H9 (cell line): ENCODE measurements around the gene ATP8A2. TPM values are rescaled to one million over a fixed set of nuclear protein-coding genes. Genes with fewer than 3 reads are reported as not detected.

Experiments used
- DNase-seq: peaks from one replicate; pipeline ENCODE4 v3.0.0-alpha.2; 2017
- H2AFZ ChIP-seq: one replicate; pipeline ENCODE4 v1.6.1; 2013; ENCODE audit warnings: mild to moderate bottlenecking, low read length, control low read depth, moderate library complexity
- H2AK5ac ChIP-seq: 2 replicates; pipeline ENCODE4 v1.6.1; 2013; ENCODE audit warnings: low read length, control low read depth, mixed read lengths; ENCODE audit not compliant: insufficient read length
- H2BK120ac ChIP-seq: one replicate; pipeline ENCODE4 v1.6.1; 2013; ENCODE audit warnings: low read depth, mild to moderate bottlenecking, low read length, control low read depth, inconsistent platforms; ENCODE audit not compliant: poor library complexity, severe bottlenecking
- H2BK12ac ChIP-seq: 2 replicates; pipeline ENCODE4 v1.6.1; 2013; ENCODE audit warnings: low read length, control low read depth, mixed read lengths, low read depth; ENCODE audit not compliant: insufficient read length
- H2BK15ac ChIP-seq: 2 replicates; pipeline ENCODE4 v1.6.1; 2013; ENCODE audit warnings: low read depth, low read length, control low read depth
- H2BK20ac ChIP-seq: one replicate; pipeline ENCODE4 v1.6.1; 2013; ENCODE audit warnings: low read depth, mild to moderate bottlenecking, low read length, control low read depth, inconsistent platforms; ENCODE audit not compliant: poor library complexity, severe bottlenecking
- H2BK5ac ChIP-seq: 2 replicates; pipeline ENCODE4 v1.6.1; 2013; ENCODE audit warnings: low read length, control low read depth, mixed read lengths; ENCODE audit not compliant: insufficient read length
- H3K14ac ChIP-seq: 2 replicates; pipeline ENCODE4 v1.6.1; 2013; ENCODE audit warnings: low read length, control low read depth; ENCODE audit not compliant: insufficient read depth
- H3K18ac ChIP-seq: 2 replicates; pipeline ENCODE4 v1.6.1; 2013; ENCODE audit warnings: low read depth, mild to moderate bottlenecking, mixed read lengths, low read length, control low read depth; ENCODE audit not compliant: insufficient read length
- H3K23ac ChIP-seq: 2 replicates; pipeline ENCODE4 v1.6.1; 2013; ENCODE audit warnings: low read length, control low read depth, mixed read lengths, low read depth; ENCODE audit not compliant: insufficient read length
- H3K23me2 ChIP-seq: 2 replicates; pipeline ENCODE4 v1.6.1; 2013; ENCODE audit warnings: low read depth, mild to moderate bottlenecking, mixed read lengths, low read length, control low read depth; ENCODE audit not compliant: insufficient read length, poor library complexity, severe bottlenecking
- H3K27ac ChIP-seq: 2 replicates; pipeline ENCODE4 v1.5.1; 2013; ENCODE audit warnings: low read length, control low read depth, mixed read lengths, low read depth; ENCODE audit not compliant: insufficient read length
- H3K27me3 ChIP-seq: 2 replicates; pipeline ENCODE4 v1.6.1; 2013; ENCODE audit warnings: low read length, control low read depth, inconsistent platforms; ENCODE audit not compliant: insufficient read depth
- H3K4ac ChIP-seq: 2 replicates; pipeline ENCODE4 v1.6.1; 2013; ENCODE audit warnings: low read depth, mild to moderate bottlenecking, control low read depth, inconsistent platforms, low read length, moderate library complexity
- H3K4me1 ChIP-seq: 2 replicates; pipeline ENCODE4 v1.6.1; 2013; ENCODE audit warnings: low read length, control low read depth, inconsistent platforms; ENCODE audit not compliant: insufficient read depth
- H3K4me2 ChIP-seq: 2 replicates; pipeline ENCODE4 v1.6.1; 2013; ENCODE audit warnings: low read length, control low read depth, mixed read lengths; ENCODE audit not compliant: insufficient read length, insufficient read depth
- H3K56ac ChIP-seq: 2 replicates; pipeline ENCODE4 v1.6.1; 2013; ENCODE audit warnings: low read depth, mild to moderate bottlenecking, mixed read lengths, low read length, control low read depth; ENCODE audit not compliant: insufficient read length
- H3K79me1 ChIP-seq: 2 replicates; pipeline ENCODE4 v1.6.1; 2013; ENCODE audit warnings: low read depth, mild to moderate bottlenecking, moderate library complexity, low read length, control low read depth, inconsistent platforms; ENCODE audit not compliant: insufficient read depth, poor library complexity, severe bottlenecking
- H3K79me2 ChIP-seq: 2 replicates; pipeline ENCODE4 v1.6.1; 2013; ENCODE audit warnings: low read length, control low read depth, inconsistent platforms; ENCODE audit not compliant: insufficient read depth
- H3K9ac ChIP-seq: 2 replicates; pipeline ENCODE4 v1.6.1; 2013; ENCODE audit warnings: low read length, control low read depth, mixed read lengths; ENCODE audit not compliant: insufficient read length; ENCODE audit errors: extremely low read depth
- H3K9me3 ChIP-seq: one replicate; pipeline ENCODE4 v1.6.1; 2013; ENCODE audit warnings: low read depth, low read length, inconsistent platforms; ENCODE audit not compliant: control insufficient read depth
- H3T11ph ChIP-seq: one replicate; pipeline ENCODE4 v1.6.1; 2013; ENCODE audit warnings: mild to moderate bottlenecking, low read length, control low read depth, inconsistent platforms
- H4K20me1 ChIP-seq: one replicate; pipeline ENCODE4 v1.6.1; 2013; ENCODE audit not compliant: control insufficient read depth, insufficient read length, insufficient read depth
- H4K5ac ChIP-seq: 2 replicates; pipeline ENCODE4 v1.6.1; 2013; ENCODE audit warnings: low read depth, mild to moderate bottlenecking, mixed read lengths, low read length, control low read depth; ENCODE audit not compliant: insufficient read length
- H4K8ac ChIP-seq: replicated peaks from 2 replicates; pipeline ENCODE4 v1.6.1; 2013; ENCODE audit warnings: low read length, control low read depth, mixed read lengths, low read depth; ENCODE audit not compliant: insufficient read length
- H4K91ac ChIP-seq: 2 replicates; pipeline ENCODE4 v1.6.1; 2013; ENCODE audit warnings: low read depth, mild to moderate bottlenecking, moderate library complexity, mixed read lengths, low read length, control low read depth; ENCODE audit not compliant: insufficient read length
- H3K27ac Mint-ChIP-seq, 3 experiments: 2 replicates in 2 of 3; 3 replicates in 1 of 3; pipeline ENCODE4 v1.8.0; 2020 to 2021; ENCODE audit warnings: mixed read lengths in 3 of 3, mild to moderate bottlenecking in 1 of 3, moderate library complexity in 1 of 3
- H3K27me3 Mint-ChIP-seq: 2 replicates; pipeline ENCODE4 v1.8.0; 2021; ENCODE audit warnings: low read depth, mild to moderate bottlenecking, moderate library complexity, mixed read lengths
- H3K36me3 Mint-ChIP-seq, 3 experiments: 2 replicates in 2 of 3; 3 replicates in 1 of 3; pipeline ENCODE4 v1.8.0; 2020 to 2021; ENCODE audit warnings: low read depth in 3 of 3, mixed read lengths in 3 of 3; ENCODE audit not compliant: insufficient read depth in 1 of 3
- H3K4me1 Mint-ChIP-seq, 2 experiments: 2 replicates each; pipeline ENCODE4 v1.8.0; 2020; ENCODE audit warnings: mixed read lengths in 2 of 2
- H3K4me3 Mint-ChIP-seq, 2 experiments: 2 replicates in 1 of 2; 3 replicates in 1 of 2; pipeline ENCODE4 v1.8.0; 2020 to 2021; ENCODE audit warnings: mild to moderate bottlenecking in 2 of 2, mixed read lengths in 2 of 2, moderate library complexity in 1 of 2
- H3K9me3 Mint-ChIP-seq, 2 experiments: 2 replicates in 1 of 2; 3 replicates in 1 of 2; pipeline ENCODE4 v1.8.0; 2020; ENCODE audit warnings: mild to moderate bottlenecking in 2 of 2, mixed read lengths in 2 of 2, moderate library complexity in 1 of 2
- CTCF ChIP-seq: fragments of 200-600 bp; sonication (generic); conservative IDR thresholded peaks from 3 replicates; pipeline ENCODE4 v1.8.0; 2021; ENCODE audit warnings: antibody characterized with exemption, mild to moderate bottlenecking
- WGBS: extraction: QIAGEN DNeasy Blood & Tissue Kit; methylation state at CpG from one replicate; pipeline ENCODE4 v1.1.7; 2013; ENCODE audit warnings: missing lambda C conversion rate, low lambda C conversion rate, mixed read lengths; ENCODE audit not compliant: insufficient read length; ENCODE audit errors: extremely low coverage; 5-methylcytosine and 5-hydroxymethylcytosine counted together
- total RNA-seq: library from RNA; stranded (reverse); gene quantifications from 2 replicates; pipeline ENCODE4 v1.2.1, GENCODE V29; 2021

Gene ATP8A2
- total RNA-seq, 1 experiment from 2014 or later: 18.2 TPM

GRCh38 chr13:25469169-25469525 lies 97.4 kb downstream of the ATP8A2 start:
- peaks cover 8% of the 10 kb centered on the region for H3K23me2 ChIP-seq
- H3K14ac ChIP-seq: peak overlapping the region; percentile 26; the same call in 1 of the 2 replicates
- H3K4ac ChIP-seq: no peak overlapping the region
- Mint-ChIP-seq H3K27me3 (peaks cover 31% of the 10 kb centered on the region), H3K27ac (peak overlapping the region in 1 of 3 experiments; percentile 73; a peak in 1 of 7 replicates), H3K36me3 (no peaks in the 10 kb centered on the region), H3K4me3 (peak overlapping the region; percentile 86 to 98), H3K9me3 (no peaks in the 10 kb centered on the region), H3K4me1 (peaks cover 17 to 32% of the 10 kb centered on the region in 2 experiments; a peak in 3 of 4 replicates)
- H2BK120ac ChIP-seq: no peak overlapping the region
- H3K23ac ChIP-seq: no peak overlapping the region
- no peak overlapping the region for H3K18ac ChIP-seq
- H3K4me2 ChIP-seq: peak overlapping the region; percentile 69
- H3T11ph ChIP-seq: no peak overlapping the region
- H3K27ac ChIP-seq: no peak overlapping the region
- peaks cover 4% of the 10 kb centered on the region; the same call in 1 of the 2 replicates for H3K4me1 ChIP-seq
- 0 out of 2 replicates have a peak, but pooled peaks cover 2% of the 10 kb centered on the region for H3K79me2 ChIP-seq
- no peak overlapping the region for H3K56ac ChIP-seq
- no peaks in the 10 kb centered on the region for H4K20me1 ChIP-seq
- H3K79me1 ChIP-seq: no peaks in the 10 kb centered on the region
- TF ChIP-seq CTCF: no peak; the same call in 2 of the 3 replicates
- no peak overlapping the region for H3K9ac ChIP-seq
- no CpG with 5 or more reads among the region's 20 CpGs for WGBS
- no peak overlapping the region for H2AFZ ChIP-seq
- H2BK5ac ChIP-seq: no peak overlapping the region
- H2BK20ac ChIP-seq: no peak overlapping the region
- H2BK15ac ChIP-seq: no peak overlapping the region
- DNase-seq: no peak
- no peak overlapping the region for H4K8ac ChIP-seq
- peaks cover 2% of the 10 kb centered on the region; the same call in 1 of the 2 replicates for H3K27me3 ChIP-seq
- no peak overlapping the region for H2AK5ac ChIP-seq
- no peak overlapping the region for H4K91ac ChIP-seq
- H2BK12ac ChIP-seq: no peak overlapping the region
- H4K5ac ChIP-seq: no peak overlapping the region
- H3K9me3 ChIP-seq: no peaks in the 10 kb centered on the region
